ENCODE results near the gene NT5E.

DNA sequence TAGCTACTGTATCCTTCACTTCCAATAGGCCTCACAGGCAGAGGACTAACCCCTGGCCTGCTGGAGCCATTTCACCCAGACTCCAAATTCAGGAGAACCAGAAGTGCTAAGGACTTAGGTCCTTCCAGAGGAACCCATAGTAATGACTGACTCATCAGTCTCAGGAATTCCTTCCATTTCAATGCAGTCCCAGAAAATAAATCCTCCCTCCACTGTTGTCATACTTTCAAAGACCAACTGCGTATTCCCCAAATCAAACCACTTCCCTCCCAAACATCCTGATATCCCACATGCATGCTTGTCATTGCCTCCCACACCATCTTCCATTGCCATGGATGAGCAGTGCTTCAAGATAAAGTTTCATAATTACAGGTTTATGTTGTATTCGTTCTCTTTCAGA is 31.8 kb upstream of the NT5E start:
- TF ChIP-seq, protein P1, sequence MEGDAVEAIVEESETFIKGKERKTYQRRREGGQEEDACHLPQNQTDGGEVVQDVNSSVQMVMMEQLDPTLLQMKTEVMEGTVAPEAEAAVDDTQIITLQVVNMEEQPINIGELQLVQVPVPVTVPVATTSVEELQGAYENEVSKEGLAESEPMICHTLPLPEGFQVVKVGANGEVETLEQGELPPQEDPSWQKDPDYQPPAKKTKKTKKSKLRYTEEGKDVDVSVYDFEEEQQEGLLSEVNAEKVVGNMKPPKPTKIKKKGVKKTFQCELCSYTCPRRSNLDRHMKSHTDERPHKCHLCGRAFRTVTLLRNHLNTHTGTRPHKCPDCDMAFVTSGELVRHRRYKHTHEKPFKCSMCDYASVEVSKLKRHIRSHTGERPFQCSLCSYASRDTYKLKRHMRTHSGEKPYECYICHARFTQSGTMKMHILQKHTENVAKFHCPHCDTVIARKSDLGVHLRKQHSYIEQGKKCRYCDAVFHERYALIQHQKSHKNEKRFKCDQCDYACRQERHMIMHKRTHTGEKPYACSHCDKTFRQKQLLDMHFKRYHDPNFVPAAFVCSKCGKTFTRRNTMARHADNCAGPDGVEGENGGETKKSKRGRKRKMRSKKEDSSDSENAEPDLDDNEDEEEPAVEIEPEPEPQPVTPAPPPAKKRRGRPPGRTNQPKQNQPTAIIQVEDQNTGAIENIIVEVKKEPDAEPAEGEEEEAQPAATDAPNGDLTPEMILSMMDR (IDR thresholded peaks at IDR 0.05), result no peak
- no peak for TF ChIP-seq POLR2AphosphoS5 (IDR thresholded peaks at IDR 0.05)

Data from prostate gland (tissue), 2 donors.